HCT116 (cell line): ENCODE results near the gene MYH11. TPM values are rescaled to one million over a fixed set of nuclear protein-coding genes. Genes with fewer than 3 reads are reported as not detected.

ENCODE experiments used
- ATAC-seq: fragments of 200-7000 bp; cut with Tn5 transposase; 2 replicates; pipeline ENCODE4 v1.9.1; 2020; ENCODE audit warnings: mild to moderate bottlenecking, moderate library complexity
- BruUV-seq: library from RNA; stranded (reverse); fragments of 400-500 nt; replicated peaks from 2 replicates; lab custom pipeline; 2021; lab: Mats Ljungman, UMichigan
- CTCF ChIA-PET: fragments of 300-600 bp; sonication (Branson Sonifier 250); formaldehyde crosslinking; loops from one replicate; lab custom pipeline; 2021; ENCODE audit warnings: antibody characterized with exemption; lab: Charles Lee
- POLR2A ChIA-PET: fragments of 300-600, 350-600 bp; sonication (Branson Sonifier 250); formaldehyde crosslinking; loops from one replicate; lab custom pipeline; 2021; ENCODE audit warnings: antibody characterized with exemption; lab: Charles Lee
- RAD21 ChIA-PET, 2 experiments: fragments of 300-600 bp; sonication (Branson Sonifier 250); formaldehyde crosslinking; loops; one replicate each; lab custom pipeline; 2023; ENCODE audit warnings: low total read pairs in 2 of 2; ENCODE audit not compliant: uncharacterized antibody in 2 of 2, unreplicated experiment in 2 of 2, low non-redundant PET in 1 of 2; lab: Charles Lee
- DNase-seq: peaks from one replicate; pipeline ENCODE4 v3.0.0-alpha.2; 2010; ENCODE audit warnings: low read depth, low spot score
- H2AFZ ChIP-seq: fragments of 200-600 bp; shearing (Covaris generic), sonication (generic); 2 replicates; pipeline ENCODE4 v1.6.1; 2017; ENCODE audit warnings: low read depth, mixed run types, mixed read lengths, antibody characterized with exemption, low read length; ENCODE audit not compliant: poor library complexity, severe bottlenecking
- H3K27ac ChIP-seq: 2 replicates; pipeline ENCODE4 v1.5.1; 2012; ENCODE audit warnings: low read depth, low read length
- H3K27me3 ChIP-seq: fragments of 200-600 bp; sonication (generic); 2 replicates; pipeline ENCODE4 v1.6.1; 2016; ENCODE audit warnings: mixed run types, low read length, mixed read lengths; ENCODE audit not compliant: insufficient read depth
- H3K36me3 ChIP-seq, 2 experiments: fragments of 200-500 bp in 1 of 2; fragments of 200-600 bp in 1 of 2; sonication (Bioruptor generic) in 1 of 2; sonication (generic) in 1 of 2; 2 replicates each; pipeline versions ENCODE4 v1.5.1 to v1.6.1; 2014 to 2016; ENCODE audit warnings: low read length in 2 of 2, inconsistent platforms in 1 of 2, mixed read lengths in 1 of 2, mixed run types in 1 of 2; ENCODE audit not compliant: insufficient read depth in 2 of 2, control insufficient read depth in 1 of 2
- H3K4me1 ChIP-seq, 2 experiments: fragments of 200-600 bp in 1 of 2; sonication (generic) in 1 of 2; 2 replicates each; pipeline versions ENCODE4 v1.5.1 to v1.6.1; 2012 to 2017; ENCODE audit warnings: low read length in 2 of 2, inconsistent platforms in 1 of 2, mild to moderate bottlenecking in 1 of 2, mixed read lengths in 1 of 2, mixed run types in 1 of 2, moderate library complexity in 1 of 2; ENCODE audit not compliant: insufficient read depth in 2 of 2, control insufficient read depth in 1 of 2
- H3K4me2 ChIP-seq: fragments of 200-600 bp; sonication (generic); 2 replicates; pipeline ENCODE4 v1.6.1; 2017; ENCODE audit warnings: mixed run types, low read length, mixed read lengths
- H3K4me3 ChIP-seq, 2 experiments: fragments of 200-600 bp in 1 of 2; sonication (generic) in 1 of 2; replicated peaks in 1 of 2; 2 replicates each; pipeline ENCODE4 v1.5.1; 2011 to 2016; ENCODE audit warnings: low read length in 2 of 2, control low read depth in 1 of 2, low read depth in 1 of 2, mild to moderate bottlenecking in 1 of 2, mixed read lengths in 1 of 2, mixed run types in 1 of 2
- H3K79me2 ChIP-seq: fragments of 200-600 bp; sonication (generic); 2 replicates; pipeline ENCODE4 v1.6.1; 2017; ENCODE audit warnings: mild to moderate bottlenecking, mixed run types, low read length, moderate library complexity, mixed read lengths; ENCODE audit not compliant: insufficient read depth
- H3K9ac ChIP-seq: fragments of 200-600 bp; sonication (generic); 2 replicates; pipeline ENCODE4 v1.6.1; 2016; ENCODE audit warnings: low read length, mixed read lengths
- H3K9me2 ChIP-seq: fragments of 200-600 bp; sonication (generic), shearing (Covaris generic); 2 replicates; pipeline ENCODE4 v1.6.1; 2017; ENCODE audit warnings: mixed run types, mild to moderate bottlenecking, moderate library complexity; ENCODE audit not compliant: insufficient read depth
- H3K9me3 ChIP-seq, 2 experiments: fragments of 200-500 bp in 1 of 2; fragments of 200-600 bp in 1 of 2; sonication (Bioruptor generic) in 1 of 2; sonication (generic) in 1 of 2; 2 replicates each; pipeline ENCODE4 v1.6.1; 2014 to 2017; ENCODE audit warnings: low read length in 2 of 2, mixed read lengths in 2 of 2, inconsistent platforms in 1 of 2, low read depth in 1 of 2, mild to moderate bottlenecking in 1 of 2, mixed run types in 1 of 2, moderate library complexity in 1 of 2; ENCODE audit not compliant: control insufficient read depth in 1 of 2, insufficient read depth in 1 of 2
- H4K20me1 ChIP-seq: fragments of 200-600 bp; sonication (generic), shearing (Covaris generic); 2 replicates; pipeline ENCODE4 v1.6.1; 2017; ENCODE audit warnings: mixed run types, mild to moderate bottlenecking, moderate library complexity; ENCODE audit not compliant: insufficient read depth
- ATF3 ChIP-seq: IDR thresholded peaks from 2 replicates; pipeline ENCODE4 v1.6.1; 2012
- ELF1 ChIP-seq: IDR thresholded peaks from 2 replicates; pipeline ENCODE4 v1.6.1; 2012; ENCODE audit warnings: low read depth, borderline replicate concordance
- EZH2 ChIP-seq: fragments of 200-600 bp; sonication (generic); IDR thresholded peaks from 2 replicates; pipeline ENCODE4 v1.6.1; 2017; ENCODE audit warnings: antibody characterized with exemption, mixed run types
- FOSL1 ChIP-seq: IDR thresholded peaks from 2 replicates; pipeline ENCODE4 v1.6.1; 2012; ENCODE audit warnings: low read depth
- JUND ChIP-seq: IDR thresholded peaks from 2 replicates; pipeline ENCODE4 v1.6.1; 2012
- MAX ChIP-seq: IDR thresholded peaks from 2 replicates; pipeline ENCODE4 v1.6.1; 2012
- POLR2AphosphoS5 ChIP-seq: IDR thresholded peaks from 2 replicates; pipeline ENCODE4 v1.6.1; 2011; ENCODE audit warnings: mild to moderate bottlenecking, low read depth, low read length, moderate library complexity
- RAD21 ChIP-seq: IDR thresholded peaks from 2 replicates; pipeline ENCODE4 v1.6.1; 2012; ENCODE audit warnings: low read depth, mild to moderate bottlenecking
- SP1 ChIP-seq: IDR thresholded peaks from 2 replicates; pipeline ENCODE4 v1.6.1; 2012; ENCODE audit warnings: low read depth
- YY1 ChIP-seq: IDR thresholded peaks from 2 replicates; pipeline ENCODE4 v1.6.1; 2011; ENCODE audit warnings: low read length, low read depth, moderate library complexity, mild to moderate bottlenecking; ENCODE audit not compliant: insufficient replicate concordance; ENCODE audit errors: extremely low read depth
- ZNF274 ChIP-seq: fragments of 200-500 bp; sonication (Bioruptor generic); IDR thresholded peaks from 2 replicates; pipeline ENCODE4 v1.6.1; 2014; ENCODE audit warnings: mild to moderate bottlenecking, low read depth, low read length, inconsistent platforms
- intact Hi-C: fragments of 100-400 bp; cut with micrococcal nuclease; formaldehyde crosslinking; loops from 2 replicates; pipeline ENCODE4 v1.10.0; 2022
- total RNA-seq: library from RNA; stranded (reverse); gene quantifications from one replicate; pipeline ENCODE4 v1.2.1, GENCODE V29; 2021; ENCODE audit not compliant: unreplicated experiment
- TF ChIP-seq, protein P1 (sequence below): IDR thresholded peaks from 2 replicates; pipeline ENCODE4 v1.6.1; 2012; ENCODE audit warnings: low read depth

The MYH11 gene
- total RNA-seq, 1 experiment from 2014 or later, result 0.61 TPM

DNA sequence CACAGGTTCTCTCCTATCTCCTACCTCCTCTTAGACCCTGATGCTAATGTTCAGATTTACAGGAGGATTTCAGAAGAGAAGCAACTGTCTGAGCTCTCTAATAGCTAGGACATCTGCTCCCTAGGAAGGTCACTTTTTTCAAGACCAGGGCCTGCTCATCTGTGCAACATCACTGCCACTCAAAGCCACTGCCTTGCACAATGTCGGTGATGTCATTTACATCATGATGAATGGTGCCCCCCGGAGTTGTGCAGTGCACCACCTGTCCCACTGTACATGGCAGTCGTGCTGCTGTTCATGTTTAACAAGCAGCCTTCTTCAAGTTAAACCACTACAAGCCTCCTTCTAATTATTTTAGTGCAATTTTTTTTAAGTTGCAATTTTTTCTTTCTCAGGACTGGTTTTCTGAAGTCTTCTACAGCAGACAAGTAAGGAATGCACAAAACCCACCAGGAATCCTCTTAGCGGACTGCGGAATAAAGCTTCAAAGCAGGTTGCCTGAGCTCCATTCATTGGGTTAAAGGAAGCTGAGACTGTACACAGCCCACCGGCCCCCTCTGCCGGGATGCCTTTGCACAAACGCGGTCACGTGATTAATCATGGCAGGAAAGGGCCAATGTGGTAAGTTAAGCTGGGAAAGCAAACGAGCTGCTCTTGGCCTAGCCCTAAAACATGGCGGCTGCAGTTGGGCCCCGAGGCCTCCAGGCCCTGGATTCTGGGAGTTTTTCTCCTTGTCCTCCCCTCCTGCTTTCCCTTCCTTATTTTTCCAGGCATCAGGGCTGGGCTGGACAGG is 74.1 kb downstream of the MYH11 start:
- Histone ChIP-seq H3K79me2 (no peaks in the 10 kb centered on the region), H4K20me1 (no peaks in the 10 kb centered on the region), H2AFZ (no peak overlapping the region), H3K27ac (no peak overlapping the region), H3K9me3 (no peaks in the 10 kb centered on the region), H3K27me3 (no peaks in the 10 kb centered on the region), H3K4me3 (no peak overlapping the region), H3K9me2 (no peaks in the 10 kb centered on the region), H3K4me1 (no peaks in the 10 kb centered on the region; a peak in 1 of 4 replicates), H3K9ac (no peak overlapping the region), H3K36me3 (no peaks in the 10 kb centered on the region), H3K4me2 (no peak overlapping the region)
- TF ChIP-seq FOSL1 (no peak), SP1 (no peak), ATF3 (no peak), YY1 (no peak)
- intact Hi-C loops, result no loop called here
- RAD21 ChIA-PET, result no interaction called here
- DNase-seq, result no peak
- POLR2A ChIA-PET, result no interaction called here
- CTCF ChIA-PET, result interaction anchor here (0.5 to 0.9 kb wide), 2 partner anchors 26 to 405 kb away, joined by 3 read pairs; no protein-coding TSS in a partner anchor
- BruUV-seq, result no TSS peak
- ATAC-seq, result no peak

DNA sequence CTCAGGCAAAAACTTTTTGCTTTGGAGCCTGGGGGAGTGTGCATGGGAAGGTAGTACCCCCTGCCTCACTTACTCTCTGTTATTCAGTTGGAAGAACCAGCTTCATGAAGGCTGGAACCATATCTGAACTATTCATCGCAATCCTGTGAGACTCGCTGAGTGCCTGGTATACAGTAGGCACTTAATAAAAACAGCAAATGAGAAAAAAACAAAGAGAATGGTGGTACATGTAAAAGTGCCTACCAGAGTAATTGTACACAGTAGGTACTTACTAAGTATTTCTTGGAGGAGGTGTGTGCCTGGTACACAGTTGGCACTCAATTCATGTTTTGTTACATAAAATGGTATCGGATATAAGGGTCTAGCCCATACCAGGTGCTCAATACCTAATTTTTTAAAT is 75.2 kb downstream of the MYH11 start:
- no TSS peak for BruUV-seq
- ATAC-seq, result no peak
- ChIA-PET RAD21 (no interaction called here), CTCF (interaction anchor here (1.3 kb wide), 1 partner anchor 16 kb away, joined by 3 read pairs; no protein-coding TSS in a partner anchor), POLR2A (no interaction called here)
- Histone ChIP-seq H3K27ac (no peak overlapping the region), H3K9ac (no peak overlapping the region), H3K4me2 (no peak overlapping the region), H4K20me1 (no peaks in the 10 kb centered on the region), H3K9me2 (no peaks in the 10 kb centered on the region), H3K27me3 (no peaks in the 10 kb centered on the region), H3K36me3 (no peaks in the 10 kb centered on the region), H3K9me3 (no peaks in the 10 kb centered on the region), H2AFZ (no peak overlapping the region), H3K4me1 (no peaks in the 10 kb centered on the region; a peak in 1 of 4 replicates), H3K79me2 (no peaks in the 10 kb centered on the region), H3K4me3 (no peak overlapping the region)
- DNase-seq, result no peak
- no peak for TF ChIP-seq JUND
- TF ChIP-seq RAD21, result no peak
- no peak for TF ChIP-seq ZNF274
- TF ChIP-seq EZH2, result no peak
- no peak for TF ChIP-seq FOSL1
- TF ChIP-seq POLR2AphosphoS5, result no peak
- TF ChIP-seq MAX, result no peak
- TF ChIP-seq SP1, result no peak
- no peak for TF ChIP-seq YY1
- no peak for TF ChIP-seq ELF1
- TF ChIP-seq, protein P1, sequence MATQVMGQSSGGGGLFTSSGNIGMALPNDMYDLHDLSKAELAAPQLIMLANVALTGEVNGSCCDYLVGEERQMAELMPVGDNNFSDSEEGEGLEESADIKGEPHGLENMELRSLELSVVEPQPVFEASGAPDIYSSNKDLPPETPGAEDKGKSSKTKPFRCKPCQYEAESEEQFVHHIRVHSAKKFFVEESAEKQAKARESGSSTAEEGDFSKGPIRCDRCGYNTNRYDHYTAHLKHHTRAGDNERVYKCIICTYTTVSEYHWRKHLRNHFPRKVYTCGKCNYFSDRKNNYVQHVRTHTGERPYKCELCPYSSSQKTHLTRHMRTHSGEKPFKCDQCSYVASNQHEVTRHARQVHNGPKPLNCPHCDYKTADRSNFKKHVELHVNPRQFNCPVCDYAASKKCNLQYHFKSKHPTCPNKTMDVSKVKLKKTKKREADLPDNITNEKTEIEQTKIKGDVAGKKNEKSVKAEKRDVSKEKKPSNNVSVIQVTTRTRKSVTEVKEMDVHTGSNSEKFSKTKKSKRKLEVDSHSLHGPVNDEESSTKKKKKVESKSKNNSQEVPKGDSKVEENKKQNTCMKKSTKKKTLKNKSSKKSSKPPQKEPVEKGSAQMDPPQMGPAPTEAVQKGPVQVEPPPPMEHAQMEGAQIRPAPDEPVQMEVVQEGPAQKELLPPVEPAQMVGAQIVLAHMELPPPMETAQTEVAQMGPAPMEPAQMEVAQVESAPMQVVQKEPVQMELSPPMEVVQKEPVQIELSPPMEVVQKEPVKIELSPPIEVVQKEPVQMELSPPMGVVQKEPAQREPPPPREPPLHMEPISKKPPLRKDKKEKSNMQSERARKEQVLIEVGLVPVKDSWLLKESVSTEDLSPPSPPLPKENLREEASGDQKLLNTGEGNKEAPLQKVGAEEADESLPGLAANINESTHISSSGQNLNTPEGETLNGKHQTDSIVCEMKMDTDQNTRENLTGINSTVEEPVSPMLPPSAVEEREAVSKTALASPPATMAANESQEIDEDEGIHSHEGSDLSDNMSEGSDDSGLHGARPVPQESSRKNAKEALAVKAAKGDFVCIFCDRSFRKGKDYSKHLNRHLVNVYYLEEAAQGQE, result no peak
- intact Hi-C loops, result no loop called here
